ENCODE data around the gene SRRM4. TPM values are rescaled to one million over a fixed set of nuclear protein-coding genes. Genes with fewer than 3 reads are reported as not detected.
A peak's percentile ranks its signal among the peaks of the same experiment; 100 is the strongest.

SRRM4 gene
- total RNA-seq, 1 donor from 2014 or later: not detected

DNA sequence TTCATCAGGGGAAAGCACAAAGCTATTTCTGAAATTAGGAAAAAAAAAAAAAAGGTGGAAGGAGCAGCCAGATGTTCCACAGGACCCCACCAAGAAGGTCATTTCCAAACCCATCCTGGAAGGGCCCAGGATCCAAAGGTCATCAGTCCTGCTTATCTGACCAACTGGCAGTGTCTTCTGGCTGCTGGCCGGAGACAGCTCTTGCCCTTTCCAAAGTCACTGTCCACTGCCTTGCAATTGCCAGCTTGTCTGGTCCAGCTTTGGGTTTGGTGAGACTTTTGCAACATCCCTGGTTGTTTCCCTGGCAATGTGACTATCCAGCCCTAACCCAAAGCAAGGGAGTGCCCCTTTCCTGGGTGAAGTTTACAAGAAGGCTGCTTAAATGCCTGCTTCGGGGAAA is 178.5 kb downstream of the SRRM4 start:
- no peak for DNase-seq (ENCODE audit: low read depth)

DNA sequence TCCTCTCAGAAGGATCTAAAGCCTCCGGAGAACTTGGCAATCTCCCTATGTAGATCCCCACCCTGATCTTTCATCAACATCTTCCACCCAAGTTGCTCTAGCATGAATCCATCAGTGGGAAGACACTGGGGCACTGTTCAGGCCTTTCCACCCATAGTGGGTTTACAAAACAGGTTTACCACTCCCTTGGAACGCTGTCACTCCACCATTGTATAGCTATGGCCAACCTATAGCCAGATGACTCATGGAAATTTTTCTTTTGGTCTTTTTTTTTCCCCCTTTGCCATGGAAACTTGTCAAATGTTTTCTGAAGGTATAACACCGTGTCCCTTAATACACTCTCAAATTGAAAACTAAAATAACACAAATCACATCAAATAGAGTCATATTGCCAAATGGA is 186.6 kb downstream of the SRRM4 start:
- DNase-seq (ENCODE audit: low read depth): no peak

DNA sequence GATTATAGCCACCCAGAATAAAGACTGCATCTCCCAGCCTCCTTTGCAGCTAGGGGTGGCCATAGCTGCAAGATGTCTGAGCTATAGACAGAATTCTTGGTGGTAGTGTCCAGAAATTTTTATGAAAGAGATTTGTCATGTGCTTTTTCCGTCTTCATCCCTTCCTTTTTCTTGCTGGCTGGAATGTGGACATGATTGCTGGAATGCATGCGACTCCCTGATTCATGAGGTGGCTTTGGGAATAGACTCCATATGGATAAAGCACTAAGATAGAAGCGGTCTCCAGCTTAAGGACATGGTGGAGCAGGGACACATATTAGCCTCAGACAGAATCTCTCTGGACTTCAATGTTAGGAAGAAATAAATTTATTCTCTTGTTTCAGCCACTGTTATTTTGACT is 187.4 kb downstream of the SRRM4 start:
- DNase-seq (ENCODE audit: low read depth): no peak

DNA sequence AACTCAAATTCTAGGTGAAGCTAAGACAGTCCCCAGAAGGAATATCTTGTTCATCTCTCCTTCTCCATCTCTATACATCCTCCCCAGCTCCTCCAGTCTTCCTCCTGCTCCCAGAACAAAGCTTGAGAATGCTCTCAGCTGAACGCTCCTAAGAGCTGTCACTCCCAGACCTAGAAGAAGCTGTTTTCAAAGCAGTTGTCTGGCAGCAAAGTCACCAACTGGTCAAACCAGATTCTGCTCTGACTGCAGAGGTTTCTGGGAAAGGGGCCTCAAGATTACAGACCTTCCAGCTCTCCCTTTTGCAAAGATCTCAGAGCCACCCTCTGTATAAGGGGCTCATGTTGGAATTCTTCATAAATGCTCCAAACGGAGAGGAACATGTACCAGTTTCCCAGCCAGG is 187.8 kb downstream of the SRRM4 start:
- no peak for DNase-seq (ENCODE audit: low read depth)

DNA sequence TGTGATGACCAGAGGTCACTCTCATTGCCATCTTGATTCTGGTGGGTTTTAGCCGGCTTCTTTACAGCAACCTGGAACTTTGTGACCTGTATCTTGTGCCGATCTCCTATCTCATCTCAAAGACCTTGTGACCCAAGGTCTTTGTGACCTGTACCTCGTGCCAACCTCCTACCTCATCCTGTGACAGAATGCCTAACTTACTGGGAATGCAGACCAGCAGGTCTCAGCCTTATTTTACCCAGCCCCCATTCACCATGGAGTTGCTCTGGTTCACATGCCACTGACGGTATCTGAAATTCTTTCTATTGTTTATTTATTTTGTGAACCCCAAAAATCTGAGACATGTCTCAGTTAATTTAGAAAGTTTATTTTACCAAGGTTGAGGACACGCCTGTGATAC is 189.9 kb downstream of the SRRM4 start:
- DNase-seq (ENCODE audit: low read depth): no peak

DNA sequence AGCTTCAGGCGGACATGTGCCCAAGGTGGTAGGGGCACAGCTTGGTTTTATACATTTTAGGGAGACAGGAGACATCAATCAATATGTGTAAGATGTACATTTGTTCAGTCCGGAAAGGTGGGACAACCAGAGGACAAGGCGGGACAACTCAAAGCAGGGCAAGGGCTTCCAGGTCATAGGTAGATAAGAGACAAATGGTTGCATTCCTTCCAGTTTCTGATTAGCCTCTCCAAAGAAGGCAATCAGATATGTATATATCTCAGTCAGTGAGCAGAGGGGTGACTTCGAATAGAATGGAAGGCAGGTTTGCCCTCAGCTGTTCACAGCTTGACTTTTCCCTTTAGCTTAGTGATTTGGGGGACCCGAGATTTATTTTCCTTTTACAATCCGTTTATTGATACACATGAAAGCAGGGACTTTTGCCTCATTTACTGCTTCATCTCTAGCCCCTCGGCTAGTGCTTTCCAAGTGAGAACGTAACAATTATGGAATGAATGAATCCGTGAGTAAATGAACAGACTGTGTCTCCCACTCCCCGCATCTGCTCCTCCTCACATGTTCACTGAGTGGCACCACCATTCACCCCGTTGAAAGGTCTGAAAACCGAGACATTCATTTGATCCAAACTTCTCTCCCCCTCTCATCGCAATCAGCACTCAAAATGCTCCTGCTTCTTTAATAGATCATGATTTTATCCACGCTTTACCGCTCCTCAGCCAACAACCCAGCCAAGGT is 190.5 kb downstream of the SRRM4 start:
- no peak for DNase-seq (ENCODE audit: low read depth)

DNA sequence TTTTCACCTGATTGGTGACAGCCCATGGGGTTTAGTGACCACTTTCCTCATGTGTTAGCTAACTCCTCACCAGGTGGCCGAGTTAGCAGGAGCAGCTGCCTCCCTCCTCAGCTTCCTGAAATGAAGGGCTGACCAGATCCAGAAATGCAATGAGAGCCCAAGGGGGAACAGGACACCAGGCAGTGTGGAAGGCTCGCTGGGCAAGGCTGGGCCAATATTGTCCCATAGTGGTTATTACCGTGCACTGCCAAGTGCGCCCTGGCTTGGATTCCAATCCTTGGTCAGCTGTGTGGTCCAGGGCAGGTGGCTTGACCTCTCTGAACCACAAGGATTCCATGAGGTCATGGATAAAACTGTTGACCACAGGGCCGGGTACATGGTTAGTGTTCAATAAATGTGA is 193.7 kb downstream of the SRRM4 start:
- DNase-seq (ENCODE audit: low read depth): peak; percentile 97

DNA sequence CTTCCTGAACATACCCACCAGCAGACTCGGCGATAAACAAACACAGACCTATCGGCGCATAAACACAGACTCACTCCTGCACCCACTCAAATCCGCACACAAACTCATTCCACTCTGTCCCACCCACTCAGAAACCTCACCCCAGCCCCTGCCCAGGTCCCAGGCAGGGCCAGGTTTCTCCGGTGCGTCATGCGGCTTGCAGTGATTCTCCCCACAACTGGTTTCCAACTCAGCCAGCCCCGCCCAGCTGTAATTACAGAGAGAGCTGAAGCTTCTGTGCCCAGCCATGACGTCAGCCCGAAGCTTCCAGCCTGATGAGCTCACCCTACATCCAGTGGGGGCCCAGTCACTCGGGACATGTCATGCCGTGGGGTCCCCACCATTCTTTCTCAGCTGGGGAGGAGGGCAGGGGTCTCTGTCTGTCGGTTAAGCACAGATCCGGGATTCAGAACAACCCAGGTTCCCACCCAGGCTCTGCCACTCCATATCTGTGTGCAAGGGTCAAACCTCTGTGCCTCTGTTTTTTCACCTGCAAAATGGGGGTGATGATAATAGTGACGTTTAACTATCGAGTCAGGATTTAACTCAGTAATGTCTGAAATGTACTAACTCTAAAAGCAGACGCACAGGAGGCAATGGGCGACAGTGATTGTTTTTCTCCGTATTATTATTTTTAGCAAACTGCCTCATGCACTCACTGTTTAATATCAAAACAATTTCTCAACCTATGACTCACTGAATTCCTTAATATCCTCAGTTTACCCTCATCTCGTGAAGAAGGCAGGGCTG is 195.1 kb downstream of the SRRM4 start:
- DNase-seq (ENCODE audit: low read depth): peak; percentile 96

DNA sequence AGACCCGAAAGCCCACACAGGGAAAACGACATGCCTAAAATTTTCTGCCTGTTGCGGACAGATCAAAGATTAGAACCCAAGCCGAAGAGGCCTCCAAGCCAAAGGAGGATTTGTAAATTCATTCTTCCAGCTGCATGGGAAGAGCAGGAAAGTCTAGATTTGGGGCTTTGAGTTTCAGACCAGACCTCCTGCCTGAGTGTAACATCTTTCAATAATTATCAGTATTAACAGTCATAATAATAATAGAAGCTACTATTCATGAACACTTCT is 195.7 kb downstream of the SRRM4 start:
- no peak for DNase-seq (ENCODE audit: low read depth)

DNA sequence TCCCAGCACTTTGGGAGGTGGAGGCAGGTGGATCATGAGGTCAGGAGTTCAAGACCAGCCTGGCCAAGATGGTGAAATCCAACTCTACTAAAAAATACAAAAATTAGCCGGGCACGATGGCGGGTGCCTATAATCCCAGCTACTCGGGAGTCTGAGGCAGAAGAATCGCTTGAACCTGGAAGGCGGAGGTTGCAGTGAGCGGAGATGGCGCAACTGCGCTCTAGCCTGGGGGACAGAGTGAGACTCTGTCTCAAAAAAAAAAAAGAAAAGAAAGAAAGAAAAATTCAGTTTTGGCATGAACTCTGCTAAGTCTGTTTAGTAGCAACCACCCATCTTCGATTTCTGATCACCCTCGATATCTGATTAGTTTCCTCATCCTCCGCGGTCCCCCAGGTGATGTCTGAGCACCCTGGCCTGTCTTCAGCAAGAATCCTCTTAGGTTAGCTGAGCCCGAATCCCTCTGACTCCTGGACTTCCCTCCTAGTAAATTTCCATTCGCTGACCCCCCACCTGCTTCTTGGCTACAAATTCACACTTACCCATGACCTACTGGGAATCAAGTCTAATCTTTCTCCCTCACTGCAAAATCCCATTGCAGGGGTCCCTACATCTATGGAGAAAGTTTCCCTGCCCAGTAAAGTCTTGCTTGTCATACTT is 196.5 kb downstream of the SRRM4 start:
- no peak for DNase-seq (ENCODE audit: low read depth)

DNA sequence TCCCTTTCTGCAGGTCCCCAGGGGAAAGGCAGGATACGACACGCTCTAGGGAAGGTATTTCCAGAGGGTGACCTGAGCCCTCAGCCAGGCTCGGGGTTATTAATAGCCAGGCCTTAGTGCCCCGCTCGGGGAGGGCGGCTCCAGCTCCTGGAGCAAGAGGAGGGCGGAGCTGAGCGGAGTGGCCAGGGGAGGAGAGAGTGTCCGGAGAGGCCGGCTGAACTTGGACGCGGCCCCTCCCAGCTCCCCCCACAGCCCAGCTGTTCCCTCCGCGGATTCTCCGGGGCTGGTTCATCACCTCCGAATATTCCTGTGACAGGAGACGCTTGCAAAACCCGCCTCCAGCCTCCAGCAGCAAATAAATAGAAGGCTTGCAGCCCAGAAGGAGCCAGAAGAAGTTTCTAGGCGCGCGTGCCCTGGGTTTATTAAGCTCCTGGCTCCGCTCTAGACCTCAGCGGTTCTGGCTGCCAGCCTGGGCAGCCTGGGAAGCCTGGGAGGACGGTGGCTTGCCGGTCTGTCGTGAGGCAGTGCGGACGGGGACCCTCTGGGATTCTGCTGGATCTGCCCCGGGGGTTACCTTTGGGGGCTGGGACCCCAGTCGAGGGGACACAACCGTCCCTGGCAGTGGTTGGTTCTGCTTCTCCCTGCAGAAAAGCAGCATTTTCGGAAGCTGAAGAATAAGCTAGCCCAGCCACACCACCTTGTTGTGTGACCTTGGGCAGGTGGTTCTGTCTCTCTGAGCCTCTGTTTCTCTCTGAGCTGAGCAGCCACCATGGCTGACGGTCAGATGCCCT is 197.4 kb downstream of the SRRM4 start, which contains the start of gene HSPB8:
TSS of gene HSPB8 (plus strand) at position 388 of the 791 bp plus-strand sequence. CDS start at position 770, 382 bp downstream.
- peak; percentile 99 for DNase-seq (ENCODE audit: low read depth)

DNA sequence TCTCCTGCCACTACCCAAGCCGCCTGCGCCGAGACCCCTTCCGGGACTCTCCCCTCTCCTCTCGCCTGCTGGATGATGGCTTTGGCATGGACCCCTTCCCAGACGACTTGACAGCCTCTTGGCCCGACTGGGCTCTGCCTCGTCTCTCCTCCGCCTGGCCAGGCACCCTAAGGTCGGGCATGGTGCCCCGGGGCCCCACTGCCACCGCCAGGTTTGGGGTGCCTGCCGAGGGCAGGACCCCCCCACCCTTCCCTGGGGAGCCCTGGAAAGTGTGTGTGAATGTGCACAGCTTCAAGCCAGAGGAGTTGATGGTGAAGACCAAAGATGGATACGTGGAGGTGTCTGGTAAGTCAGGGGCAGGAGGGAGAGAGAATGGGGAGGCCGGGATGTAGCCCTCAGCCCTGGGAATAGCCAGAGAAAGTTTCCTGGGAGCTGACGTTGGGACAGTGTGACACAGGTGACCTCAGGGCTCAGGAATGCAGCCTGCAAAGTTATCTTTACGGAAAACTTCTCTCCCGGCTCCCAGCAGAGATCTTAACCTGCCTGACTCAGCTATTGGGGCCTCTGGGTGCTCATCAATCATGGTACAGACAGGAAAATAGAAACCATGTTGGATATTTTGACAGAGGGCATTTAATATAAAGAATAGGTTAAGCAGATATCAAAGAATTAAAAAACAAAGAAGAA is 198.1 kb downstream of the SRRM4 start:
- DNase-seq (ENCODE audit: low read depth): peak; percentile 54

DNA sequence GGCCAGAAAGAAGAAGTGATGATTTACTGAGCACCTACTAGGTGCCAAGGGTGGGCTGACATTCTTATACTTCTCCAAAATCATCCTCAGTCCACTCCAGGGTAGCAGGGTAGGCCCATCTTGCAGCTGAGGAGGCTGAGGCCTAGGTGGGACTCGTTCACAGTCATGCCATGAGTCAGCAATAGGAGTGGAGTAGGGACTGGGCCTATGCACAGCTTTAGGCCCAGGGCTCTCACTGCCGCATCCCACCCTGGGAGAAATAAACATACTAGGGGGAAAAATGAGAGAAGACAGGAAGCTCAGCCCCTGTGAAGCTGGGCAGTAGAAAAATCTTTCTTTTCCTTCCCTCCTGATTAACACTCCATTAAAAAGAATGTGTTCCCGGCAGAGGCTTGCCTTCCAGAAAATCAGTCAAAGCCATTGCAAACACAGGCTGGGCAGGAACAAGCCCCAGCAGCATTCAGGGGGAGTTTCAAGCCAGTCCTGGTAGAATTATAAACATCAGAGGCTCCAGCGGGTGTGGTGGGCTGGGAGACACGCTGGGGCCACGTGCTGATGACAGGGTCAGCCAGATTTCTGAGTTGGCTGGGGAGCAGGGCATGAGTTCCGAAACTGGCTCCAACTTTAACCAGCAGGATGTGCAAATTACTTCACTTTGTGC is 199.2 kb downstream of the SRRM4 start:
- DNase-seq (ENCODE audit: low read depth): peak; percentile 45

DNA sequence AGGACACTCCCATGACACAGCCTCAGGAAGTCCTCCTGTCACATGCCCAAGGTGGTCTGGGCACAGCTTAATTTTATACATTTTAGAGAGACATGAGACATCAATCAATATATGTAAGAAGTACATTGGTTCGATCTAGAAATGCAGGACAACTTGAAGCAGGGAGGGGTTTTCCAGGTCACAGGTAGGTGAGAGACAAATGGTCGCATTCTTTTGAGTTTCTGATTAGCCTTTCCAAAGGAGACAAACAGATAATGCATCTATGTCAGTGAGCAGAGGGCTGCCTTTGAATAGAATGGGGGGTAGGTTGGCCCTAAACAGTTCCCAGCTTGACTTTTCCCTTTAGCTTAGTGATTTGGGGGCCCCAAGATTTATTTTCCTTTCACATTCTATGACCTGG is 199.9 kb downstream of the SRRM4 start:
- no peak for DNase-seq (ENCODE audit: low read depth)

DNA sequence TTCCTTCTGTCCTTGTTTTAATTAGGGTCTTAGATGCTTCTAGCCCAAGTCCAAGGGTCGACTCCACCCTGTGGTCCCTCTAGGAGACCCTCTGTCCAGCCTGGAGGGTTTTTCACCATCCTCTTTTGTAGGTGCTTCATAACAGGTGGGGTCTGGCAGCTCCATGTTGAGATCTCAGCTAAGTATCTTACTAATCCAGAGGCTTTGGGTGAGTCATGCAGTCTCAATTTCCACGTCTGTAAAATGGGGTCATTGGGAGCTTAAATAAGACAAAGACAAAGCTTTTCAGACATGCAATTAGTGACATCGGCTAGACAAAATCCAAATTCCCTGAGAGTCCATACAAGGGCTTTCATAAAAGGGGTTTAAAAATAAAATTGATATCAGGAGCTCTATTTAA is 200.6 kb downstream of the SRRM4 start:
- DNase-seq (ENCODE audit: low read depth): no peak

DNA sequence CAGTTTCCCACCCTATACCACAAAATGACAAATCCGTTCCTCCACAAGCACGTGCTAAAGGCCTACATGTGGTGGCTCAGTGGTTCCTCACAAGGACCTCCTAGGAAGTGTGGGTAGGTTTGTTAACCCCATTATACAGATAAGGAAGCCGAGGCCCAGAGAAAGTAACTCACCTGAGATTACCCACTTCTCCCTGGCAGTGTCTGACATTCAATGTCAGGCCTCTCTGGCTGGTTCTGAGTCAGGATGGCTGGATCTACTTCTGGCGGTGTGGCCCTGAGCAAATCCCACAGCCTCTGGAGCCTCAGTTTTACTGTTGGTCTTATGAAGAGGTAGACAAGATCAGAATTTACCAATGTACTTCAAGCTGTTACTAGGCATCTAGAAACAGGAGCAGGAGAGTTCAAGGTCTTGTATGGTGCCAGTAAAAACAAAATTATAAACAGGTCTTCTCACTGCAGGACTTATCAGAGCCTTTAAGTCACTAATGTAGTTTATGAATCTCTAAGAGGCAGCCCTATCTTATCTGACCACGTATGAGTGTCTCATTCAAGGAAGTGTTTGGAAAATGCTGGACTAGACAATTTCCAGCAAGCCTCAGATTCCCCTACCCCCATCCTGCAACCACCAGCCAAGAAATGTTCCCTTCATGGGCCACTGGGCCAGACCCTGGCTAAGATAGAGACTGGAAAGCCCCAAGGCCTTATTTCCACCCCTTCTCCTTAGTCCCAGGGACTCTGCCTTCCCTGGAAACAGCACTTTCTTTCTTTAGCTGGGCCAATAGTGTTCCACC is 201.6 kb downstream of the SRRM4 start:
- DNase-seq (ENCODE audit: low read depth): no peak

DNA sequence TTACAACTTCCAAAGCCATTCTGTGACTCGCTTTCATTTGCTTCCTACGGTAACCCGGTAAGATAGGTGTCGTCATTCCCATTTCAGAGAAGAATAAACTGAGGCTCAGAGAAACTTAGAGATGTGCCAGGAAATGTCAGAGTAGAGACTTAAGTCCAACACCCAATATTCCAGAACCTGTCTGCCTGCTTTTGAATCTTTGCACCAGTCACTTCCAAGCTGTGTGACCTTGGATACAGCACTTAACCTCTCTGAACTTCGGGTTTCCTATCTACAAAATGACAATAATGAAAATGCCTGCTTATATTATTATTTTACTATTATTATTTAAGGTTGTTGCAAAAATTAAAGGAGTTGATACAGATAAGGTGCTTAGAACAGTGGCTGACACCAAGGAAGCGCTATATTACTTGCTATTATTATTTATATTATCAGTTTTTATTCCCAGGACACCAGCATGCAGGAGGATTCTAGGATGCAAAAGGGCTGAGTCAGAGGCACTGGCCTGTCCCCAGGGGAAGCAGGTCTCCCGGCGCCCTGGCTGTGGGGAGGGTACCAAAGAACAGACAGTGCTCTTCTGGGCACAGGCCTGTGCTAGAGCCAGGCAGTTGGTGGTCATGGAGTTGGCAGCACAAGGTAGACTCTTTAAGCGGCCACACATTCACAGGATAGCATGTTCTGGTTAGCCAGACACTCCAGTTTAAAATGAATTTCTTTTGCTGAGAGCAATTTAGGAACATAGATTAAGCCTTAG is 202.8 kb downstream of the SRRM4 start:
- no peak for DNase-seq (ENCODE audit: low read depth)

DNA sequence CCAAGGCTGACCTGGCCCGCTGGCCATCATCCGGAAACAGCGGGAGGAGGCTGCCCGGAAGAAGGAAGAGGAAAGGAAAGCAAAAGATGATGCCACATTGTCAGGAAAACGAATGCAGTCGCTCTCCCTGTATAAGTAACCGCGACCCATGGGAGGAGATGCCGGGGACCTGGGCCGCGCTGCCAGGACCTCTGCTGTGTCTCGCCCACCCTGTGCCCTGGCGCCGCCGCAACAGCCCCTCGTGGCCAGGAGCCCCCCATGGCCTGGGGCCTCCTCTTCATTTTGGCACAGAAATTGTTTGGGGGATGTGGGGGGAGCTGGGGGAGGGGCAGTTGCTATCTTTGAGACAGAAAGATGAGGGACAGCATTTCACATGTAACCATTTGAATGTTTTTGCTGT is 213.9 kb downstream of the SRRM4 start:
- no peak for DNase-seq (ENCODE audit: low read depth)

DNA sequence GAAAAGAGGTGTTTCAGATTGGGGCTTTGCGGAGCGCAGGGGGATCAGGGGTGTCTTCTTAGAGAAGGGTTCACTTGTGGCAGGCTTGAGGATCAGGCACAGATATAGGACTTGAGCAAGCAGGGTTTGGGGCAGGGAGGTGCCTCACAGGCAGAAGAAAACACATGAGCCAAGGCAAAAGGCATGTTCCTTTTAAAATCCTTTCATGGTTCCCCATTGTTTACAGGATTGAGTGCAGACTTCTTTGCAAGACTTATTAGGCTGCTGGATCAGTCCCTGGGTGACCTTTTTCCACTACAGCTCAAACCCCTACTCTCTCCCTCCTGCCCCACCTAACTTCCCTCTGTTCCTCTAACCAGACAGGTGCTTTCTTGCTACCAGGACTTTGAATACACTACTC is 217.1 kb downstream of the SRRM4 start:
- no peak for DNase-seq (ENCODE audit: low read depth)
